Neuronal stem cell (in vitro differentiated cells): Measurements from ENCODE around the gene CTXND1.

ENCODE experiments used
- DNase-seq: peaks from one replicate; pipeline ENCODE4 v3.0.0-alpha.2; 2013; ENCODE audit warnings: low spot score
- H2AFZ ChIP-seq: one replicate; pipeline ENCODE4 v1.6.1; 2013; ENCODE audit warnings: mild to moderate bottlenecking, low read length, inconsistent platforms
- H2AK5ac ChIP-seq: 2 replicates; pipeline ENCODE4 v1.6.1; 2013; ENCODE audit warnings: low read depth, mild to moderate bottlenecking, inconsistent platforms, low read length, moderate library complexity, mixed read lengths
- H2BK120ac ChIP-seq: 2 replicates; pipeline ENCODE4 v1.6.1; 2013; ENCODE audit warnings: low read depth, mild to moderate bottlenecking, inconsistent platforms, low read length, moderate library complexity, mixed read lengths
- H2BK12ac ChIP-seq: one replicate; pipeline ENCODE4 v1.6.1; 2013; ENCODE audit warnings: low read length, inconsistent platforms
- H2BK15ac ChIP-seq: 2 replicates; pipeline ENCODE4 v1.6.1; 2013; ENCODE audit warnings: mild to moderate bottlenecking, low read length, inconsistent platforms, mixed read lengths
- H2BK5ac ChIP-seq: one replicate; pipeline ENCODE4 v1.6.1; 2013; ENCODE audit warnings: inconsistent platforms, mild to moderate bottlenecking, low read length, moderate library complexity
- H3K14ac ChIP-seq: one replicate; pipeline ENCODE4 v1.6.1; 2013; ENCODE audit warnings: low read length, inconsistent platforms
- H3K18ac ChIP-seq: 2 replicates; pipeline ENCODE4 v1.6.1; 2013; ENCODE audit warnings: low read length, inconsistent platforms
- H3K23ac ChIP-seq: 2 replicates; pipeline ENCODE4 v1.6.1; 2013; ENCODE audit warnings: low read depth, mild to moderate bottlenecking, mixed read lengths, low read length, inconsistent platforms; ENCODE audit not compliant: poor library complexity
- H3K27ac ChIP-seq: replicated peaks from 3 replicates; pipeline ENCODE4 v1.5.1; 2013; ENCODE audit warnings: low read length, inconsistent platforms
- H3K27me3 ChIP-seq, 3 experiments: 2 replicates each; pipeline ENCODE4 v1.6.1; 2013; ENCODE audit warnings: low read length in 3 of 3, mild to moderate bottlenecking in 2 of 3, inconsistent platforms in 1 of 3, low read depth in 1 of 3, mixed read lengths in 1 of 3, moderate library complexity in 1 of 3; ENCODE audit not compliant: control insufficient read depth in 3 of 3, insufficient read depth in 3 of 3
- H3K36me3 ChIP-seq, 2 donors: replicated peaks in 1 of 2; 2 replicates each; pipeline ENCODE4 v1.6.1; 2013; ENCODE audit warnings: low read length in 2 of 2; ENCODE audit not compliant: control insufficient read depth in 2 of 2, insufficient read depth in 2 of 2
- H3K4ac ChIP-seq: 2 replicates; pipeline ENCODE4 v1.6.1; 2013; ENCODE audit warnings: inconsistent platforms, mild to moderate bottlenecking, low read length, moderate library complexity
- H3K4me1 ChIP-seq, 2 donors: 1 replicate in 1 of 2; 2 replicates in 1 of 2; pipeline ENCODE4 v1.6.1; 2013; ENCODE audit warnings: low read length in 2 of 2, low read depth in 1 of 2; ENCODE audit not compliant: control insufficient read depth in 2 of 2, insufficient read depth in 1 of 2
- H3K4me2 ChIP-seq: one replicate; pipeline ENCODE4 v1.6.1; 2013; ENCODE audit warnings: mild to moderate bottlenecking, low read length, inconsistent platforms; ENCODE audit not compliant: insufficient read depth, poor library complexity, severe bottlenecking
- H3K4me3 ChIP-seq, 2 donors: 2 replicates each; pipeline ENCODE4 v1.5.1; 2013; ENCODE audit warnings: low read length in 2 of 2, mild to moderate bottlenecking in 2 of 2, inconsistent platforms in 1 of 2, moderate library complexity in 1 of 2
- H3K79me1 ChIP-seq: one replicate; pipeline ENCODE4 v1.6.1; 2013; ENCODE audit warnings: low read depth, mild to moderate bottlenecking, inconsistent platforms, low read length, moderate library complexity
- H3K9ac ChIP-seq: one replicate; pipeline ENCODE4 v1.6.1; 2013; ENCODE audit warnings: mild to moderate bottlenecking, low read depth, low read length, inconsistent platforms; ENCODE audit not compliant: poor library complexity
- H3K9me3 ChIP-seq, 2 donors: replicated peaks in 1 of 2; 2 replicates each; pipeline versions ENCODE3 to v1.6.1; 2013; ENCODE audit warnings: low read length in 2 of 2, mild to moderate bottlenecking in 2 of 2, inconsistent platforms in 1 of 2, low read depth in 1 of 2, mixed read lengths in 1 of 2, moderate library complexity in 1 of 2; ENCODE audit not compliant: control insufficient read depth in 2 of 2, insufficient read depth in 1 of 2
- H4K8ac ChIP-seq: one replicate; pipeline ENCODE4 v1.6.1; 2013; ENCODE audit warnings: low read depth, mild to moderate bottlenecking, inconsistent platforms, low read length, moderate library complexity
- H4K91ac ChIP-seq: one replicate; pipeline ENCODE4 v1.6.1; 2013; ENCODE audit warnings: low read length, low read depth, mild to moderate bottlenecking, inconsistent platforms; ENCODE audit not compliant: poor library complexity
- WGBS, 2 donors: extraction: QIAGEN DNeasy Blood & Tissue Kit; methylation state at CpG; one replicate each; pipeline ENCODE4 v1.1.7; 2013; ENCODE audit warnings: missing lambda C conversion rate in 2 of 2, mixed read lengths in 1 of 2; ENCODE audit not compliant: insufficient read length in 2 of 2, insufficient replicate concordance in 1 of 2; ENCODE audit errors: extremely low coverage in 2 of 2; 5-methylcytosine and 5-hydroxymethylcytosine counted together

The CTXND1 gene

GRCh38 chr15:80199366-80199765 is 52.6 kb downstream of the CTXND1 start:
- Histone ChIP-seq H3K4me1 (peaks cover 0 to 1% of the 10 kb centered on the region in 2 donors), H2BK120ac (no peak overlapping the region), H3K9ac (no peak overlapping the region), H2BK5ac (no peak overlapping the region), H2AFZ (no peak overlapping the region), H3K27me3 (peaks cover 0 to 23% (median 0%) of the 10 kb centered on the region in 3 experiments), H3K4ac (no peak overlapping the region), H3K9me3 (no peaks in the 10 kb centered on the region), H4K91ac (no peak overlapping the region), H3K36me3 (no peaks in the 10 kb centered on the region), H2BK12ac (no peak overlapping the region), H3K18ac (no peak overlapping the region), H3K4me3 (no peak overlapping the region), H2BK15ac (no peak overlapping the region), H3K14ac (no peak overlapping the region), H3K79me1 (no peaks in the 10 kb centered on the region), H2AK5ac (no peak overlapping the region), H4K8ac (no peak overlapping the region), H3K27ac (no peak overlapping the region), H3K23ac (no peak overlapping the region), H3K4me2 (no peak overlapping the region)
- DNase-seq, result no peak
- no CpG with 5 or more reads among the region's 2 CpGs for WGBS, 2 donors

DNA sequence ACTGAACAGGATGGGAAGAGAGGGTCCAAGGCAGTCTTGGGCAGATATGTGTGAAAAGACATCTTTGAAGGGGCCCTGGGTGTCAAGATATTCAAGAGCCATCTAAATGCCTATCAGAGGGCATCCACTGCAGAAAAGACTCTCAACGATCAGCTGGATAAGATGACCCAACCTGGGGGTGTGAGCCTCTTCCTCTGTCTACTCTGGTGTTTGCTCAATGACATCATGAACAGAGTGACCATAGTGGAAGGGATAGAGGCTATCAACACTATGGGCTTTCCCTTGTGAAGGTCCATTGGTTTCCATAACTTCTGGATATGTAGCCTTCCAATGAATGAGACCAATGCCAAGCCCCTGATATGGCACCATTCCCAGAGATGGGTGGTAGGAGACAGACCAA is 57.1 kb downstream of the CTXND1 start:
- Histone ChIP-seq H2BK120ac (no peak overlapping the region), H3K23ac (no peak overlapping the region), H3K4ac (no peak overlapping the region), H3K27ac (no peak overlapping the region), H3K79me1 (no peaks in the 10 kb centered on the region), H3K4me3 (no peak overlapping the region), H2BK15ac (no peak overlapping the region), H3K14ac (no peak overlapping the region), H2AK5ac (no peak overlapping the region), H3K36me3 (no peaks in the 10 kb centered on the region), H2AFZ (no peak overlapping the region), H3K27me3 (peaks cover 0 to 23% (median 0%) of the 10 kb centered on the region in 3 experiments), H2BK5ac (no peak overlapping the region), H3K9me3 (no peaks in the 10 kb centered on the region), H3K18ac (no peak overlapping the region), H3K4me1 (peaks cover 0 to 3% of the 10 kb centered on the region in 2 donors), H2BK12ac (no peak overlapping the region), H4K91ac (no peak overlapping the region), H4K8ac (no peak overlapping the region), H3K9ac (no peak overlapping the region), H3K4me2 (no peak overlapping the region)
- WGBS, 2 donors, result no CpG with 5 or more reads among the region's 1 CpG
- no peak for DNase-seq

DNA sequence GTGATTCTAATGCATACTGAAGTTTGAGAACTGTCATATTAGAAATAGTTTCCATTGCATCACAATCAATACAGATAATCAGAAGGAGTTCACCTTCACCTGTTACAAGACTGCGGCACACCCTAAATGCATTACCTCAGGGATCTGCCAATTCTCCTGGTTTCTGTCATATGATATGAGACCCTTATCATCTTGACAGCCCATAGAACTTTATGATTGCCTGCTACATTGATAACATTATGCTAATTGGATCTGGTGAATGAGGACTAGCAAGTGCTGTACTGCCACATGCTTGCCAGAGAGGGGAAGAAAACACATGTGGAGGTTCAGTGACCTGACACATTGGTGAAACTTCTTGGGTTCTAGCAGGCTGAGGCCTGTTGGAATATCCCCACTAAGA is 57.8 kb downstream of the CTXND1 start:
- no CpG with 5 or more reads among the region's 1 CpG for WGBS, 2 donors
- Histone ChIP-seq H3K14ac (no peak overlapping the region), H3K18ac (no peak overlapping the region), H2BK12ac (no peak overlapping the region), H2AFZ (no peak overlapping the region), H3K23ac (no peak overlapping the region), H3K27me3 (peaks cover 0 to 18% (median 0%) of the 10 kb centered on the region in 3 experiments), H2AK5ac (no peak overlapping the region), H3K9ac (no peak overlapping the region), H2BK5ac (no peak overlapping the region), H3K36me3 (no peaks in the 10 kb centered on the region), H3K9me3 (no peaks in the 10 kb centered on the region), H3K27ac (no peak overlapping the region), H2BK15ac (no peak overlapping the region), H3K79me1 (no peaks in the 10 kb centered on the region), H3K4me1 (peaks cover 0 to 1% of the 10 kb centered on the region in 2 donors), H4K8ac (no peak overlapping the region), H3K4me3 (no peak overlapping the region), H2BK120ac (no peak overlapping the region), H3K4ac (no peak overlapping the region), H4K91ac (no peak overlapping the region), H3K4me2 (no peak overlapping the region)
- DNase-seq, result no peak

- Histone ChIP-seq H2BK15ac (no peak overlapping the region), H3K79me1 (no peaks in the 10 kb centered on the region), H3K36me3 (peaks cover under 1 to 1% of the 10 kb centered on the region in 2 donors), H3K4me3 (no peak overlapping the region), H4K91ac (no peak overlapping the region), H3K14ac (no peak overlapping the region), H3K4me1 (peaks cover 3 to 8% of the 10 kb centered on the region in 2 donors), H2BK120ac (no peak overlapping the region), H2AFZ (no peak overlapping the region), H3K9me3 (no peaks in the 10 kb centered on the region), H2BK12ac (no peak overlapping the region), H3K27ac (no peak overlapping the region), H3K4ac (no peak overlapping the region), H3K23ac (no peak overlapping the region), H3K4me2 (no peak overlapping the region), H2AK5ac (no peak overlapping the region), H3K27me3 (peaks cover 0 to 7% (median 0%) of the 10 kb centered on the region in 3 experiments), H3K9ac (no peak overlapping the region), H3K18ac (no peak overlapping the region), H2BK5ac (no peak overlapping the region), H4K8ac (no peak overlapping the region)
- WGBS, 2 donors, result no CpG with 5 or more reads among the region's 8 CpGs
- no peak for DNase-seq
Observed at GRCh38 chr15:80191897-80192595, 60.0 kb downstream of the CTXND1 start.
